ENCODE measurements around the gene CNOT6L.
"Not testable (repeated sequence)": the region's sequence is repeated elsewhere in the genome, so short reads cannot be mapped to it uniquely, and the experiment has no call there.

The CNOT6L gene

DNA sequence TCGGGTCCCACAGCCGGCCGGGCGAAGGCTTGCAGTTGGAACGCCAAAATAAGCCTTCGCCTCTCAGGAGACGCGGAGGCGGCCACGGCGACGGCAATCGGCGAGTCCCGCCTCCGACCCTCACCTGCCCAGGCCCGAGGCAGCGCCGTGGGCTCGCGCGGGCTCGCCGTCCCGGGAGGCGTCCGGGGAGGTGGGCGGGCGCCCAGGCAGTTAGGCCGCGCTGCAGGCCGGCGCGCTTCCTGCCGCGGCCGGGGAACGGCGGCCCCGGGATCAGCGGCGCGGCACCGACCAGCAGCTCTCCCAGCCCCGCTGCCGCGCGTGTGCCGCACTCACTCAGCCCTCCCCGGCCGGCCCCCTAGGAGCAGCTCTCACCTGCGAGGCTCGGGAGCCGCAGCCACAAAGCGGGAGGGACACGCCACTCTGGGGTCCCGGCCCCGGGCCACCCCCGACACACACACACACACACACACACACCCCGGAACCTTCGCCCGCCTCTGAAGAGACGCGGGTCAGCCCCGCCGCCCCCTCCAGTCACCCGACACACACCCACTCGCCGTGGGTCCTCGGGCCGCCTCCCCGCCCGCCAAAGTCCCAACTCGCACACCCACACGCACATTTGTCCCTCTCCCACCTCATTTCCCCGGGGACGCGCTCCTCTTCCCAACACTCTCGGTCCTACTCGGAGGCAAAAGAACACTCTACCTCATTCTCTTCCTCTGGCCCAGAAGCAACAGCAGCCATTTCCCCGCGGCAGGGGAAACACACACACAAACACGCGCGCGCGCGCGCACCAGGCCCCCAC lies at the start of gene CNOT6L:
Gene CNOT6L (minus strand): TSS at position 767 of the 802 bp plus-strand sequence. CDS start 60 bp downstream, at position 707.
- no peaks in the 10 kb centered on the region for H3K9me3 Mint-ChIP-seq
- H3K27me3 Mint-ChIP-seq, result no peaks in the 10 kb centered on the region
- H3K4me1 Mint-ChIP-seq, result peaks cover 55% of the 10 kb centered on the region
- peak within 1 kb of the TSS; percentile 99 to 100 for H3K27ac Mint-ChIP-seq
- ATAC-seq (peak; percentile 15), DNase-seq (peak; percentile 63 to 81)
- peak within 1 kb of the TSS; percentile 95 to 100 for H3K4me3 Mint-ChIP-seq

DNA sequence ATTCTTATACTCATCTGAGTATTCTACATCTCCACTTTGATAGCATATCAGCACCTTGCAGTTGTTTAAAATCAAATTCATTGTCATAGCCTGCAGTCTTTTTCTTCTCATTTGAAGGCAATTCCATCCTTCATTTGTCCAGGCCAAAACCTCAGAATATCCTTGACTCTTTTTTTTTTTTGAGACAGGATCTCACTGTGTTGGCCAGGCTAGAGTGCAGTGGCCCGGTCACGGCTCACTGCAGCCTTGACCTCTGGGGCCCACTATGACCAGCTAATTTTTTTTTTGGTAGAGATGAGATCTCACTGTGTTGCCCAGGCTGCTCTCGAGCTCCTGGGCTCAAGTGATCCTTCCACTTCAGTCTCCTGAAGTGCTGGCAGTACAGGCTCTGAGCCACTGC lies 46.1 kb upstream of the CNOT6L start:
- no peaks in the 10 kb centered on the region for H3K27me3 Mint-ChIP-seq
- no peak for DNase-seq
- peaks cover 77% of the 10 kb centered on the region for H3K4me1 Mint-ChIP-seq
- peak overlapping the region in 1 of 2 donors; percentile 7 for H3K4me3 Mint-ChIP-seq
- no peaks in the 10 kb centered on the region for H3K9me3 Mint-ChIP-seq
- no peak overlapping the region for H3K27ac Mint-ChIP-seq
- ATAC-seq, result no peak

DNA sequence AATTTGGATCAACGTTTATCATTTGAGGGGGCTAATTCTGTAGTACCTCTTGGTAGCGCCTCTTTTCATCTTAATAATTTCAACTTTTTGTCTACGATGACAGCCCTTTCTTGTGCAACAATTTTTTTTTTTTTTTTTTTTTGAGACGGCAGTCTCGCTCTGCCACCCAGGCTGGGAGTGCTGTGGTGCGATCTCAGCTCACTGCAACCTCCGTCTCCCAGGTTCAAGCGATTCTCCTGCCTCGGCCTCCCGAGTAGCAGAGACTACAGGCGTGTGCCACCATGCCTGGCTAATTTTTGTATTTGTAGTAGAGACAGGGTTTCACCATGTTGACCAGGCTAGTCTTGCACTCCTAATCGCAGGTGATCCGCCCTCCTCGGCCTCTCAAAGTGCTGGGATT lies 44.2 kb upstream of the CNOT6L start:
- H3K27me3 Mint-ChIP-seq, H3K9me3 Mint-ChIP-seq, ATAC-seq: not testable (repeated sequence)
- Mint-ChIP-seq H3K4me1 (peaks cover 78% of the 10 kb centered on the region), H3K4me3 (peak overlapping the region; percentile 88 to 91), H3K27ac (peak overlapping the region; percentile 100)
- peak in 1 of 2 donors; percentile 29 for DNase-seq

DNA sequence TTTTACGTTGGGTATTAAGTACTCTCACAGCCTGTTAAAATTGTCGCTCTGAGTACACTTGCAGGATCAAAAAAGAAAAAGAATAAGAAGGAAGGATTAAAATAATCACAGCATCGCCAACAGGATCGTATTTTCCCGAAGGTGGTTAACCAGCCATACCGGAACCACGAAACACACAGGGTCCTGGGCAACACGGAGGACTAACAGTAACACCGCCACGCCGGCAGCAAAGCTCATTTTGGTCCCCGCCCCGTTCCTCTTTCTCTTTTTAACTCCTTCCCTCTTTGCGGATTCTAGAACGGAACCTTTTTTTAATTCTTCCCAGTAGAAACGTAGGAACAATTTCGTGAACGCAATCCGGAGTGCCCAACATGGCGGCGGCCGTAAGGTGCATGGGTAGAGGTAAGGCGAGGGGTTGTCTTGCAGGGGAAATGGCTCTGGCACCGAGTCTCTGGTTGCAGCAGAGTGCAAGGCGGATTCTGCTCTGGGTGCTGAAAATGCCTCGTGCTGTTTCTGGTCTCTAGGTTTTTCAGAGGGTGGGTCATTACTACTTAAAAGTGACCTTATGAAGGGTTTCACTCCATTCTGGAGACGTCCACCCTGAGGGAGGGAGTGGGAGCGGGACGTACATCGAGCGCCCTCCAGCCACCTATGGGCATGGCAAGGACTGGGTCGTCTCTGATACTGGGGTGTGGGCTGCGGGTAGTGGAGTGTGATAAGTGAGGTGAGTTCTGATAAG lies 43.5 kb upstream of the CNOT6L start, which contains the start of gene MRPL1:
Gene MRPL1 (plus strand): TSS at position 353 of the 739 bp plus-strand sequence. CDS start 19 bp downstream, at position 372.
- H3K9me3 Mint-ChIP-seq, result no peaks in the 10 kb centered on the region
- H3K4me3 Mint-ChIP-seq, result peak within 1 kb of the TSS; percentile 88 to 91
- no peaks in the 10 kb centered on the region for H3K27me3 Mint-ChIP-seq

DNA sequence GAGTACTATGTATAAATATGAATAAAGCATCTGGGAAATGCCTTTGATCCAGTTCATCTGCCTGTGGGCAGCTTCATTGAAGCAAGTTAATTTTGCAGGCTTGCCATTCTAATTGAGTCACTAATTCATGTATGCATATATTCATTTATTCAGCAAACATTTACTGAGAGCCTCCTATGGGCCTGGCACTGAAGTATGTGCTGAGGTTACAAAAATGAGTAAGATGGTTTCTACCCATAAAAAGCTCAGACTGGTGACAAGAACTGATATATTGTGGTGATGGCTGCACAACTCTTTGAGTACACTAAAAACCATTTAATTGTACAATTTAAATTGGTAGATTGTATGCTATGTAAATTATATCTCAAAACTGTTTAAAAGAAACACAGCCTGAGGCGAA lies 42.3 kb upstream of the CNOT6L start:
- Mint-ChIP-seq H3K4me3 (peak overlapping the region; percentile 88 to 91), H3K27ac (peak overlapping the region; percentile 100), H3K4me1 (peaks cover 79% of the 10 kb centered on the region), H3K9me3 (no peaks in the 10 kb centered on the region), H3K27me3 (no peaks in the 10 kb centered on the region)
- DNase-seq, result peak in 1 of 2 donors; percentile 33
- ATAC-seq, result peak; percentile 81

More for the DNA sequence above, 43.5 kb upstream of the CNOT6L start, which contains the start of gene MRPL1:
- ATAC-seq, result peak; percentile 83
- H3K4me1 Mint-ChIP-seq, result peaks cover 79% of the 10 kb centered on the region
- peak; percentile 87 to 89 for DNase-seq
- H3K27ac Mint-ChIP-seq, result peak within 1 kb of the TSS; percentile 100

DNA sequence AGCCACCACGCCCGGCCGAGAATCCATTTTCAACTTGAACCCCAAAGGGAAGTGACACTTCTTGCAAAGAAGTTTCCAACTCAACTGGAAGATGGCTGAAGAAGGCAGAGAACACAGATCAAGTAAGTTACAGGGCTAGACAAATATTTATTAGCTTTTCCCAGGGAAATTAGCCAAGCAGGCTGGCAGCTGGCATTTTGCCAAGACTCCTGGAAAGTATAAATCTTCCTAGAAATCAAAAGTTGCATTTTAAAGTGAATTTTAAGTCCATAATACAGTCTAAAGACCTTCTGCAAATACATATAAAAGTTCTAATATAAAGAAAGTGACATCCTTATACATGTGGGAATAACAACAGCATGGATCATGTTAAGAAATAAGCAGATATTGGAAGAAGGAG lies 40.1 kb upstream of the CNOT6L start:
- Mint-ChIP-seq H3K27me3 (no peaks in the 10 kb centered on the region), H3K4me1 (peaks cover 83% of the 10 kb centered on the region), H3K4me3 (no peak overlapping the region), H3K9me3 (no peaks in the 10 kb centered on the region), H3K27ac (peak overlapping the region; percentile 60 to 79)
- ATAC-seq (no peak), DNase-seq (no peak)

DNA sequence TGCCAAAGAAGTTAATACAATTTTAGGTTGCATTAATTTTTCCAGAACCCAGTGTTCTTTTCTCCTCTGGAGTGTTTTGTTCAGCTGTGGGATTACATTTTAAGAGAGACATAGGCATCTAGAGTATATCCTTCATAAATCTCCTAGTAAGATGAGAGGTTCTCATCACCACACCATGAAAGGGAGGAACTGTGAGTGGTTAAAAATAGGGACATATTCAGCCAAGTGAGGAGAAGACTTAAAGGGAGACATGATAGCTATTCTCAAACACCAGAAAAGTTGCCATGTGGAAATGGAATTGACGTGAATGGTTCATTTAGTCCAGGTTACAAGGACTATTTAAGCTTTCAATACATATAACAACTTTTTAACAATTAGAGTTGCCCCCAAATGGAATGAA lies 37.0 kb upstream of the CNOT6L start:
- DNase-seq, result no peak
- no peak for ATAC-seq
- Mint-ChIP-seq H3K4me3 (peak overlapping the region; percentile 26 to 83), H3K27me3 (no peaks in the 10 kb centered on the region), H3K9me3 (no peaks in the 10 kb centered on the region), H3K4me1 (peaks cover 90% of the 10 kb centered on the region), H3K27ac (peak overlapping the region; percentile 97 to 98)

DNA sequence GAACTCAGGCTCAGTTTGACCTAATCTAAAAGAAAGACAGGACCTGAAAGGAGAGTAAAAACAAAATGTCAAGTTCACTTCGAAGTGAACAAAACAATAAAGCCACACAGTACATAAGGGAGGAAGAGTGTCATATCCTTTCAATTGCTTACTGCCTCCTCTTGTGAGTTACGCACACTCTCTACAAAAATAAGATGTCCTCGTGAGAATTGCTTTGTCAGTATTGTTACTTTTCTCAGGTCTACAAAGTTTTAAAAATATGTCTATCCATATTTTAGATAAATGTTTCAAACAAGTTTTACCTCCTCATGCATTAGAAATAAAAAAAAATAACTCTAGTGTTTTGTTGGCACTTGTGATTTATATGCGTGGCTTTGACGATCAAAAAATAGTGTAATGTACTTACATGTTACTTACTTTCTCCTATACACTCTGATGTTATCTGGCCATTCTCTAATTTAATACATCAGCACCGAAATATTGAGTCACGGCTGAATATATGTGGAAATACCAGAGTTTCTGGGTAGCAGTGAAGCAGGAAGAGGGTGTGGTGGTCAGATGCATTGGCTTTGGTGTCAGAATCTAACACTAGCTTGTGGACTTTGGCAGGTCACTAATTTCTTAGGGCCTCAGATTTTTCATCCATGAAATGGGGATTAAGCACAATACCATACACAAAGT lies 35.4 kb upstream of the CNOT6L start:
- Mint-ChIP-seq H3K9me3 (no peaks in the 10 kb centered on the region), H3K27ac (peak overlapping the region; percentile 93 to 98), H3K27me3 (no peaks in the 10 kb centered on the region), H3K4me3 (peak overlapping the region; percentile 77 to 84), H3K4me1 (peaks cover 78% of the 10 kb centered on the region)
- DNase-seq (peak in 1 of 2 donors; percentile 49), ATAC-seq (peak; percentile 72)

DNA sequence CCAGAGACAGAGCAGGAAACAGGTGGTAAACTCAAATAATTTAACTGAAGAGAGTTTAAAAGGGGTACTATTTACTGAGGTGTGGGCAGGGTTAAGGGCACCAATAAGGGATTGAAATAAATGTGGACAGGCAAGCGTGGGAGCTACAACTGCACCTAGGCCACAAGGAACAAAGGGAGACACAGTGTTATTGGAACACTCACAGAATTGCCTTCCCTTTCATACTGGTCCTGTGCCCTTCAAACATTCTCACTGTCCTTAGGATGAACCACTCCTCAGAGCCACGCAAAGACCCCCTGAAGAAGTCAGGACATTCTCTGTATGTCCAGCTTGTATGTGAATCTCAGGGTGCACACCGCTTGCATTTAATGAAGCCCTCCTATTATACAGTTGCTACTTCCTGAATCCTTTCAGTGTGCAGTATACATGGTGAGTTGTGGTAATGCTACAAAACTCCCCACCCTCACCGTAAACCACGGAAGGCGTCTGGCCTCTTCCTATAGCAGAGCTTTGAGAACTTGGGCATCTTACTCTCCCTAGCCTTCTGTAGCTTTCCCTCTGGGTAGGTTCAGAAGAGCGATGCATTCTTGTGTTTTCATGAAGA lies 33.8 kb upstream of the CNOT6L start:
- H3K9me3 Mint-ChIP-seq, result no peaks in the 10 kb centered on the region
- peaks cover 64% of the 10 kb centered on the region for H3K4me1 Mint-ChIP-seq
- peak; percentile 56 to 78 for DNase-seq
- H3K4me3 Mint-ChIP-seq, result peak overlapping the region; percentile 77 to 84
- no peaks in the 10 kb centered on the region for H3K27me3 Mint-ChIP-seq
- H3K27ac Mint-ChIP-seq, result peak overlapping the region; percentile 91 to 93
- ATAC-seq, result peak; percentile 96

DNA sequence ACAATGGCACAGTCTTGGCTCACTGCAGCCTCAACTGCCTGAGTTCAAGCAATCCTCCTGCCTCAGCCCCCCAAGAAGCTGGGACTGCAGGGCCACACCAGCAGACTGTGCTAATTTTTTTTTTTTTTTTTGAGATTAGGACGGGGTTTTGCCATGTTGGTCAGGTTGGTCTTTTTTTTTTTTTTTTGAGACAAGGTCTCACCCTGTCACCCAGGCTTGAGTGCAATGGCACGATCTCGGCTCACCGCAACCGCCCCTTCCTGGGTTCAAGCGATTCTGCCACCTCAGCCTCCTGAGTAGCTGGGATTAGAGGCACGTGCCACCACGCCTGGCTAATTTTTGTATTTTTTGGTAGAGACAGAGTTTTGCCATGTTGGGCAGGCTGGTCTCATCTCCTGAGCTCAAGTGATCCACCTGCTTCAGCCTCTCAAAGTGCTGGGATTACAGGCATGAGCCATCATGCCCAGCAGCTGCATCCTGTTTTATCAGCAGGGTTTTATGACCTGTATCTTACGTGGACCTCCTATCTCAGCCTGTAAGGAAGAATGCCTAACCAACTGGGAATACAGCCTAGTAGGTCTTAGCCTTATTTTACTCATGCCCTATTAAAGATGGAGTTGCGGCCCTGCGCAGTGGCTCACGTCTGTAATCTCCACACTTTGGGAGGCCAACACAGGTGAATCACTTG lies 30.3 kb upstream of the CNOT6L start:
- Mint-ChIP-seq H3K27ac (no peak overlapping the region), H3K4me1 (peaks cover 39% of the 10 kb centered on the region), H3K4me3 (no peak overlapping the region), H3K27me3 (no peaks in the 10 kb centered on the region), H3K9me3 (no peaks in the 10 kb centered on the region)
- DNase-seq, result no peak
- no peak for ATAC-seq

DNA sequence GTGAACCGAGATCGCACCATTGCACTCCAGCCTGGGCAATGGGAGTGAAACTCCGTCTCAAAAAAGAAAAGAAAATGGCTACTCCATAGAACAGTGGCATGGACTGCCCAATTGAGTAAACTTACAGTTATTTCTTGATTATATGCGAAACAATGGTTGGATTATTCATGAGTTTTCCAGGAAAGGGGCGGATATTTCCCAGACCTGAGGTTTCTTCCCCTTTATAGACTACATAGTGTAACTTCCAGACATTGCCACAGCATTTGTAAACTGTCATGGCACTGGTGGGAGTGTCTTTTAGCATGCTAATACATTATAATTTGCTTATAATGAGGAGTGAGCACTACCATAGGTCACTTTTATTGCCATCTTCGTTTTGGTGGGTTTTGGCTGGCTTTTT lies 29.3 kb upstream of the CNOT6L start:
- no peak overlapping the region for H3K27ac Mint-ChIP-seq
- no peaks in the 10 kb centered on the region for H3K27me3 Mint-ChIP-seq
- no peaks in the 10 kb centered on the region for H3K9me3 Mint-ChIP-seq
- ATAC-seq (no peak), DNase-seq (no peak)
- H3K4me3 Mint-ChIP-seq, result no peak overlapping the region
- H3K4me1 Mint-ChIP-seq, result peaks cover 39% of the 10 kb centered on the region

DNA sequence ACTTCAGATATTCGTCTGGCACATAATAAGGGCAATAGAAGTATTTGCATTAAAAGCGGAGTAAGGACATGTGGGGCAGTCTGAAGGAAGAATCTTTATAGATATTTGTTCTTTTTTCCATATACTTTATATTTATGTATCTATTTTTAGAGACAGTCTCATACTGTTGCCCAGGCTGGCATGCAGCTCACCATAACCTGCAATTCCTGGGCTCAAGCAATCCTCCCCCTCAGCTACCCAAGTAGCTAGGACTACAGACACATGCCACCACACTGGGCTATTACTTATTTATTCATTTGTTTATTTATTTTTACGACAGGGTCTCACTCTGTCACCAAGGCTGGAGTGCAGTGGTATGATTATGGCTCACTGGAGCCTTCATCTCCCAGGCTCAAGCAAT lies 26.8 kb upstream of the CNOT6L start:
- Mint-ChIP-seq H3K4me1 (peaks cover 22% of the 10 kb centered on the region), H3K4me3 (no peak overlapping the region), H3K27me3 (no peaks in the 10 kb centered on the region), H3K9me3 (no peaks in the 10 kb centered on the region), H3K27ac (no peak overlapping the region)
- ATAC-seq (no peak), DNase-seq (no peak)

DNA sequence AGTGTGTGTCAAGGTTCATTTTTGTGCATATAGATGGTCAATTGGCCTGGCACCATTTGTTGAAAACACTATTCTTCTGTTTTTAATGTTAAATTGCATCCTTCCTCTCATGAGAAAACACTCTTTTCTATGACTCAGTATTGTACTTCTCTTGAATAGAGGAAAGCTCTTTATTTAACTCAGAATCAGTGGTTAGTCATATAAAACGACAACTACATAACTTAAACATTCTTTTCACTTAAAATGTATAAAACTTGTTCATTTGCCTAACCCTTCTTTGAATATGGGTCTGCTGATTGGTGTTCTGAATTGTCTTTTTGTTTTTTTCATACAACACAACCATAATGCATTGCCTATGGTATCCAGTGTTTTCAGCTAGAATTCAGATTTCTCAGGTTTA lies 26.2 kb upstream of the CNOT6L start:
- Mint-ChIP-seq H3K4me1 (peaks cover 22% of the 10 kb centered on the region), H3K4me3 (peak overlapping the region in 1 of 2 donors; percentile 19), H3K27me3 (no peaks in the 10 kb centered on the region), H3K9me3 (no peaks in the 10 kb centered on the region), H3K27ac (no peak overlapping the region)
- DNase-seq (no peak), ATAC-seq (peak; percentile 51)

DNA sequence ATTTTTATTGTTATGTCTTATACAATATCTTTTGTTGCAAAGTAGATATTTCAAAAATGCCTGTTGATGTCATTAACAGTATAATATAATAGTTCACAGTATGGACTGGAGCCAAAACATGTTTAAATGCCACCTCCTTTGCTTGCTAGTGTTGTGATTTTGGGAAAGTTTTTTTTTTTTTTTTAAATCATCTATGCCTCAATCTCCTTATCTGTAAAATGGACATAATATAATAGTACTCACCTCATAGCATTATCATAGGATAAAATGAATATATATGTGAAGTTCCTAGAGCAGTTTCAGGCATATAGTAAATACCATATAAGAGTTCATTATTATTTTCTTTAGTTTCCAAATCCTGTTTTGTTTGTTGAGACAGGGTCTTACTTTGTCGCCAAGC lies 25.2 kb upstream of the CNOT6L start:
- peak overlapping the region in 1 of 2 donors; percentile 17 for H3K4me3 Mint-ChIP-seq
- peaks cover 22% of the 10 kb centered on the region for H3K4me1 Mint-ChIP-seq
- no peaks in the 10 kb centered on the region for H3K9me3 Mint-ChIP-seq
- ATAC-seq (no peak), DNase-seq (no peak)
- peak overlapping the region; percentile 3 to 63 for H3K27ac Mint-ChIP-seq
- no peaks in the 10 kb centered on the region for H3K27me3 Mint-ChIP-seq

All from stimulated activated naive CD8-positive, alpha-beta T cell treated with anti-CD3 and anti-CD28 coated beads, Interleukin-15, amount 100 ng/mL, for 72 hours (primary cell).